Thyroid gland (tissue), 4 donors: ENCODE results near the gene DCHS1. TPM values are rescaled to one million over a fixed set of nuclear protein-coding genes. Genes with fewer than 3 reads are reported as not detected.
A peak's percentile ranks its signal among the peaks of the same experiment; 100 is the strongest.

Source experiments
- DNase-seq, 2 donors: peaks; one replicate each; pipeline ENCODE4 v3.0.0-alpha.2; 2019
- H3K27ac ChIP-seq, 3 donors: fragments of 200-600 bp; sonication (generic); 1 replicate in 2 of 3; 2 replicates in 1 of 3; pipeline ENCODE4 v1.5.1; 2016 to 2019; ENCODE audit warnings: mild to moderate bottlenecking in 1 of 3, moderate library complexity in 1 of 3
- H3K27me3 ChIP-seq: fragments of 200-600 bp; sonication (generic); one replicate; pipeline ENCODE4 v1.5.1; 2019
- H3K36me3 ChIP-seq, 2 donors: fragments of 200-600 bp; sonication (generic); one replicate each; pipeline ENCODE4 v1.5.1; 2016 to 2019
- H3K4me1 ChIP-seq, 2 donors: fragments of 200-600 bp; sonication (generic); one replicate each; pipeline ENCODE4 v1.5.1; 2017 to 2019
- H3K4me3 ChIP-seq, 3 donors: fragments of 200-600 bp; sonication (generic); replicated peaks in 1 of 3; 1 replicate in 2 of 3; 2 replicates in 1 of 3; pipeline ENCODE4 v1.5.1; 2016; ENCODE audit warnings: mild to moderate bottlenecking in 1 of 3
- H3K9me3 ChIP-seq: fragments of 200-600 bp; sonication (generic); one replicate; pipeline ENCODE4 v1.5.1; 2017
- CTCF ChIP-seq, 6 experiments: fragments of 200-600 bp in 3 of 6; fragments of 450-650 bp in 3 of 6; sonication (generic) in 3 of 6; IDR thresholded peaks; one replicate each; pipeline ENCODE4 v1.5.1; 2016 to 2019; ENCODE audit warnings: antibody characterized with exemption in 6 of 6, mild to moderate bottlenecking in 2 of 6, inconsistent platforms in 1 of 6, moderate library complexity in 1 of 6
- POLR2A ChIP-seq, 2 donors: fragments of 450-650 bp; IDR thresholded peaks; one replicate each; pipeline ENCODE4 v1.6.1; 2017; ENCODE audit warnings: antibody characterized with exemption in 2 of 2, mild to moderate bottlenecking in 2 of 2, moderate library complexity in 1 of 2
- WGBS, 2 donors: methylation state at CpG; one replicate each; pipeline ENCODE4 v1.1.5; 2017; 5-methylcytosine and 5-hydroxymethylcytosine counted together
- intact Hi-C: fragments of 100-400 bp; cut with DNase I; formaldehyde crosslinking; loops from one replicate; pipeline ENCODE4 v1.15.1; 2023
- total RNA-seq, 4 donors: library from RNA; depleted of rRNA; stranded (reverse); fragments of >200 nt; gene quantifications; one replicate each; pipeline ENCODE4 v1.2.3, GENCODE V29; 2016

The DCHS1 gene
- total RNA-seq, 4 donors from 2014 or later = 5.6 to 14.4 (median 9.6) TPM

- Histone ChIP-seq H3K36me3 (peaks cover 0 to 3% of the 10 kb centered on the region in 2 donors), H3K27me3 (no peaks in the 10 kb centered on the region), H3K4me1 (peaks cover 14 to 15% of the 10 kb centered on the region in 2 donors), H3K27ac (no peak overlapping the region), H3K9me3 (no peaks in the 10 kb centered on the region), H3K4me3 (no peak overlapping the region)
- DNase-seq = no peak
- no peak for TF ChIP-seq CTCF (IDR thresholded peaks at IDR 0.05)
- TF ChIP-seq POLR2A (IDR thresholded peaks at IDR 0.05) = no peak
- intact Hi-C loops = no loop called here
- 92 to 93% methylated on average over 15 to 16 of the region's 16 CpGs for WGBS, 2 donors
These were observed 33.8 kb downstream of the DCHS1 start for GRCh38 chr11:6621711-6622211.

- Histone ChIP-seq H3K4me1 (peaks cover 14 to 15% of the 10 kb centered on the region in 2 donors), H3K27me3 (no peaks in the 10 kb centered on the region), H3K36me3 (peaks cover 1 to 2% of the 10 kb centered on the region in 2 donors), H3K9me3 (no peaks in the 10 kb centered on the region), H3K27ac (no peak overlapping the region), H3K4me3 (no peak overlapping the region)
- TF ChIP-seq CTCF (IDR thresholded peaks at IDR 0.05) (no peak), POLR2A (IDR thresholded peaks at IDR 0.05) (no peak)
- 95% methylated on average over 1 of the region's 1 CpG for WGBS, 2 donors
- intact Hi-C loops = no loop called here
- no peak for DNase-seq
These were observed 35.0 kb downstream of the DCHS1 start for GRCh38 chr11:6620636-6621035.

GRCh38 chr11:6619004-6619745 lies 36.4 kb downstream of the DCHS1 start, which contains the start of gene TPP1:
Gene TPP1 (minus strand): TSS chr11:6619422. CDS start chr11:6619400, 22 bp downstream.
- Histone ChIP-seq H3K4me1 (peaks cover 14 to 15% of the 10 kb centered on the region in 2 donors), H3K9me3 (no peaks in the 10 kb centered on the region), H3K27me3 (no peaks in the 10 kb centered on the region), H3K4me3 (peak within 1 kb of the TSS; percentile 38 to 68 (median 62)), H3K27ac (peak within 1 kb of the TSS; percentile 56 to 87 (median 72)), H3K36me3 (peaks cover 0 to 9% of the 10 kb centered on the region in 2 donors)
- WGBS, 2 donors = 0% methylated on average over 16 of the region's 16 CpGs
- intact Hi-C loops = loop anchor here (5.0 kb wide), 3 partner anchors 63 to 137 kb away; partner anchors contain the start of genes ARFIP2, MRPL17 and TIMM10B
- TF ChIP-seq CTCF (IDR thresholded peaks at IDR 0.05) (no peak), POLR2A (IDR thresholded peaks at IDR 0.05) (peak in 1 of 2 donors; percentile 88)
- peak; percentile 92 to 94 for DNase-seq

- TF ChIP-seq CTCF (IDR thresholded peaks at IDR 0.05) (no peak), POLR2A (IDR thresholded peaks at IDR 0.05) (no peak)
- Histone ChIP-seq H3K4me1 (peaks cover 14 to 15% of the 10 kb centered on the region in 2 donors), H3K27me3 (no peaks in the 10 kb centered on the region), H3K9me3 (no peaks in the 10 kb centered on the region), H3K27ac (peak overlapping the region; percentile 56 to 87 (median 72)), H3K4me3 (peak overlapping the region; percentile 38 to 68 (median 62)), H3K36me3 (peaks cover 0 to 9% of the 10 kb centered on the region in 2 donors)
- WGBS, 2 donors = 28 to 34% methylated on average over 15 of the region's 15 CpGs
- peak; percentile 33 to 34 for DNase-seq
- intact Hi-C loops = loop anchor here (5.0 kb wide), 3 partner anchors 64 to 136 kb away; partner anchors contain the start of genes ARFIP2, MRPL17 and TIMM10B
These were observed 37.2 kb downstream of the DCHS1 start for GRCh38 chr11:6618117-6619003.
